H1 (cell line): ENCODE data around the gene MCM9. TPM values are rescaled to one million over a fixed set of nuclear protein-coding genes. Genes with fewer than 3 reads are reported as not detected.

Experiments
- CTCF ChIA-PET: fragments of 300-600 bp; sonication (Branson Sonifier 250); formaldehyde crosslinking; loops from one replicate; lab custom pipeline; 2021; ENCODE audit not compliant: partially characterized antibody; lab: Charles Lee
- POLR2A ChIA-PET: fragments of 300-600 bp; sonication (Branson Sonifier 250); formaldehyde crosslinking; loops from one replicate; lab custom pipeline; 2021; ENCODE audit warnings: inconsistent platforms; ENCODE audit not compliant: partially characterized antibody; lab: Charles Lee
- DNase-seq, 2 experiments: peaks; one replicate each; pipeline versions ENCODE4 v3.0.0 to v3.0.0-alpha.2; 2010 to 2022; ENCODE audit warnings: low spot score in 2 of 2, low read depth in 1 of 2, mixed read lengths in 1 of 2
- FAIRE-seq: peaks from 2 replicates; lab custom pipeline; 2011; peaks lifted over from hg19 to GRCh38; lab: Jason Lieb, UNC
- H2AFZ ChIP-seq: 2 replicates; pipeline ENCODE4 v1.8.1; 2012; ENCODE audit warnings: low read length, inconsistent platforms
- H2AK5ac ChIP-seq: 2 replicates; pipeline ENCODE4 v1.6.1; 2013; ENCODE audit warnings: low read depth, low read length
- H2BK120ac ChIP-seq: replicated peaks from 2 replicates; pipeline ENCODE3; 2013; ENCODE audit warnings: low read depth, low read length, inconsistent platforms
- H2BK12ac ChIP-seq: 2 replicates; pipeline ENCODE4 v1.6.1; 2013; ENCODE audit warnings: low read depth, low read length
- H2BK15ac ChIP-seq: 2 replicates; pipeline ENCODE4 v1.6.1; 2013; ENCODE audit warnings: low read length
- H2BK20ac ChIP-seq: 2 replicates; pipeline ENCODE4 v1.6.1; 2013; ENCODE audit warnings: low read length
- H2BK5ac ChIP-seq: 2 replicates; pipeline ENCODE4 v1.6.1; 2013; ENCODE audit warnings: low read depth, low read length
- H3K14ac ChIP-seq: 2 replicates; pipeline ENCODE4 v1.6.1; 2013; ENCODE audit warnings: inconsistent platforms; ENCODE audit not compliant: insufficient read length
- H3K18ac ChIP-seq: 2 replicates; pipeline ENCODE4 v1.6.1; 2013; ENCODE audit warnings: low read length; ENCODE audit errors: extremely low read depth
- H3K23ac ChIP-seq: 2 replicates; pipeline ENCODE4 v1.6.1; 2013; ENCODE audit warnings: inconsistent platforms; ENCODE audit not compliant: insufficient read length
- H3K23me2 ChIP-seq: 2 replicates; pipeline ENCODE4 v1.6.1; 2013; ENCODE audit warnings: low read depth, low read length
- H3K27ac ChIP-seq: 2 replicates; pipeline ENCODE4 v1.6.1; 2011; ENCODE audit warnings: low read depth, low read length, inconsistent platforms
- H3K27me3 ChIP-seq, 4 experiments: replicated peaks in 1 of 4; 1 replicate in 1 of 4; 2 replicates in 3 of 4; pipeline versions ENCODE4 v1.6.1 to v1.8.1; 2011 to 2013; ENCODE audit warnings: low read length in 3 of 4, mild to moderate bottlenecking in 3 of 4, inconsistent platforms in 2 of 4, mixed read lengths in 2 of 4, moderate library complexity in 1 of 4; ENCODE audit not compliant: control insufficient read depth in 3 of 4, insufficient read depth in 3 of 4; ENCODE audit errors: extremely low read depth in 1 of 4
- H3K36me3 ChIP-seq, 4 experiments: 2 replicates each; pipeline versions ENCODE4 v1.6.1 to v1.8.1; 2011 to 2013; ENCODE audit warnings: mild to moderate bottlenecking in 4 of 4, low read length in 3 of 4, moderate library complexity in 2 of 4, control low read depth in 1 of 4, inconsistent platforms in 1 of 4; ENCODE audit not compliant: insufficient read depth in 4 of 4, control insufficient read depth in 2 of 4
- H3K4ac ChIP-seq: replicated peaks from 2 replicates; pipeline ENCODE3; 2013; ENCODE audit warnings: low read length, low read depth, mixed read lengths, inconsistent platforms; ENCODE audit not compliant: insufficient read length
- H3K4me1 ChIP-seq, 4 experiments: replicated peaks in 1 of 4; 1 replicate in 1 of 4; 2 replicates in 3 of 4; pipeline versions ENCODE4 v1.6.1 to v1.8.1; 2011 to 2013; ENCODE audit warnings: low read length in 3 of 4, inconsistent platforms in 2 of 4, mixed read lengths in 1 of 4; ENCODE audit not compliant: insufficient read depth in 4 of 4, control insufficient read depth in 3 of 4
- H3K4me2 ChIP-seq, 2 experiments: 2 replicates each; pipeline versions ENCODE4 v1.6.1 to v1.8.1; 2011 to 2013; ENCODE audit warnings: low read depth in 2 of 2, low read length in 2 of 2, control low read depth in 1 of 2, inconsistent platforms in 1 of 2, mild to moderate bottlenecking in 1 of 2; ENCODE audit not compliant: insufficient read depth in 1 of 2
- H3K4me3 ChIP-seq, 4 experiments: fragments of 200-600, 300-600 bp in 1 of 4; sonication (generic), shearing (Covaris generic), sonication (Bioruptor Twin) in 1 of 4; 2 replicates each; pipeline versions ENCODE4 v1.5.1 to v1.8.1; 2011 to 2016; ENCODE audit warnings: low read length in 4 of 4, low read depth in 3 of 4, control low read depth in 2 of 4, inconsistent platforms in 2 of 4, mild to moderate bottlenecking in 2 of 4, mixed read lengths in 1 of 4, moderate library complexity in 1 of 4; ENCODE audit not compliant: insufficient read depth in 2 of 4; ENCODE audit errors: extremely low read depth in 1 of 4
- H3K56ac ChIP-seq: replicated peaks from 2 replicates; pipeline ENCODE3; 2013; ENCODE audit warnings: low read depth, mild to moderate bottlenecking, mixed read lengths, low read length, inconsistent platforms; ENCODE audit not compliant: insufficient read length
- H3K79me1 ChIP-seq: 2 replicates; pipeline ENCODE4 v1.6.1; 2013; ENCODE audit warnings: low read depth, low read length, control low read depth
- H3K79me2 ChIP-seq, 2 experiments: 2 replicates each; pipeline versions ENCODE4 v1.6.1 to v1.8.1; 2012 to 2013; ENCODE audit warnings: low read length in 2 of 2, mild to moderate bottlenecking in 2 of 2, inconsistent platforms in 1 of 2; ENCODE audit not compliant: insufficient read depth in 2 of 2, control insufficient read depth in 1 of 2
- H3K9ac ChIP-seq, 4 experiments: replicated peaks in 1 of 4; 1 replicate in 1 of 4; 2 replicates in 3 of 4; pipeline versions ENCODE4 v1.6.1 to v1.8.1; 2011 to 2013; ENCODE audit warnings: low read depth in 3 of 4, low read length in 3 of 4, control low read depth in 2 of 4, mild to moderate bottlenecking in 2 of 4, moderate library complexity in 2 of 4, inconsistent platforms in 1 of 4; ENCODE audit errors: extremely low read depth in 1 of 4
- H3K9me3 ChIP-seq, 2 experiments: 2 replicates each; pipeline versions ENCODE4 v1.6.1 to v1.8.1; 2012 to 2013; ENCODE audit warnings: mild to moderate bottlenecking in 2 of 2, moderate library complexity in 2 of 2, control low read depth in 1 of 2, inconsistent platforms in 1 of 2, low read depth in 1 of 2, low read length in 1 of 2, mixed read lengths in 1 of 2; ENCODE audit not compliant: insufficient read depth in 2 of 2
- H4K20me1 ChIP-seq, 2 experiments: replicated peaks in 1 of 2; 2 replicates each; pipeline versions ENCODE3 to v1.8.1; 2011 to 2013; ENCODE audit warnings: inconsistent platforms in 2 of 2, low read length in 2 of 2, mild to moderate bottlenecking in 1 of 2; ENCODE audit not compliant: insufficient read depth in 2 of 2, control insufficient read depth in 1 of 2
- H4K5ac ChIP-seq: 2 replicates; pipeline ENCODE4 v1.6.1; 2013; ENCODE audit warnings: low read length, low read depth, mixed read lengths, inconsistent platforms; ENCODE audit not compliant: insufficient read length
- H4K8ac ChIP-seq: 2 replicates; pipeline ENCODE4 v1.8.0; 2013; ENCODE audit warnings: mild to moderate bottlenecking, moderate library complexity, low read length, inconsistent platforms; ENCODE audit not compliant: insufficient read depth; ENCODE audit errors: extremely low read depth
- H4K91ac ChIP-seq: replicated peaks from 2 replicates; pipeline ENCODE3; 2013; ENCODE audit warnings: low read length, mixed read lengths, inconsistent platforms; ENCODE audit not compliant: insufficient read length
- ATF2 ChIP-seq: IDR thresholded peaks from 2 replicates; pipeline ENCODE4 v1.6.1; 2012; ENCODE audit warnings: low read length, inconsistent platforms
- BACH1 ChIP-seq: IDR thresholded peaks from 2 replicates; pipeline ENCODE4 v1.6.1; 2012; ENCODE audit warnings: low read length, improper control_type of control experiment
- JUN ChIP-seq: IDR thresholded peaks from 2 replicates; pipeline ENCODE4 v1.6.1; 2011; ENCODE audit warnings: low read depth, mild to moderate bottlenecking, improper control_type of control experiment, low read length
- KDM4A ChIP-seq: IDR thresholded peaks from one replicate; pipeline ENCODE4 v1.7.1; 2012; ENCODE audit warnings: low read depth, mild to moderate bottlenecking, moderate library complexity, low read length, inconsistent platforms; ENCODE audit not compliant: severe bottlenecking
- KDM5A ChIP-seq: fragments of 200-600 bp; IDR thresholded peaks from 2 replicates; pipeline ENCODE4 v1.7.1; 2012; ENCODE audit warnings: mild to moderate bottlenecking, low read length, inconsistent platforms, mixed read lengths
- NANOG ChIP-seq: IDR thresholded peaks from 2 replicates; pipeline ENCODE4 v1.6.1; 2011; ENCODE audit warnings: low read length, low read depth, mild to moderate bottlenecking, inconsistent platforms; ENCODE audit not compliant: insufficient read depth, poor library complexity, severe bottlenecking
- POU5F1 ChIP-seq: IDR thresholded peaks from 2 replicates; pipeline ENCODE4 v1.6.1; 2011; ENCODE audit warnings: low read depth, mild to moderate bottlenecking, low read length, moderate library complexity
- RNF2 ChIP-seq: fragments of 200-900, 300-1000 bp; sonication (generic); IDR thresholded peaks from 2 replicates; pipeline ENCODE4 v1.7.1; 2016; ENCODE audit warnings: borderline replicate concordance, low read depth, mild to moderate bottlenecking, antibody characterized with exemption, low read length; ENCODE audit not compliant: poor library complexity, severe bottlenecking; ENCODE audit errors: missing control alignments
- SP4 ChIP-seq: IDR thresholded peaks from 2 replicates; pipeline ENCODE4 v1.6.1; 2012; ENCODE audit warnings: low read length, inconsistent platforms
- TCF12 ChIP-seq: IDR thresholded peaks from 2 replicates; pipeline ENCODE4 v1.6.1; 2011; ENCODE audit warnings: low read depth, mild to moderate bottlenecking, low read length
- WGBS, 2 experiments: shearing (Covaris generic) in 1 of 2; methylation state at CpG; one replicate each; pipeline versions ENCODE4 v1.1.6 to v1.1.7; 2013 to 2015; ENCODE audit warnings: low lambda C conversion rate in 2 of 2, mixed read lengths in 2 of 2, inconsistent platforms in 1 of 2, low coverage in 1 of 2, missing lambda C conversion rate in 1 of 2; ENCODE audit not compliant: insufficient replicate concordance in 2 of 2, insufficient coverage in 1 of 2, insufficient read length in 1 of 2; ENCODE audit errors: extremely low coverage in 1 of 2, missing lambda C conversion rate in 1 of 2; 5-methylcytosine and 5-hydroxymethylcytosine counted together
- polyA plus RNA-seq, 7 experiments: library from polyadenylated mRNA; depleted of rRNA in 3 of 7; stranded (reverse) in 5 of 7; unstranded in 2 of 7; fragments of >200 nt in 5 of 7; fragments of 200-250 nt in 2 of 7; gene quantifications; 1 replicate in 5 of 7; 2 replicates in 1 of 7; 4 replicates in 1 of 7; pipeline versions ENCODE4 v1.2.1 to v1.2.3, GENCODE V29; 2011 to 2013; ENCODE audit warnings: missing spikeins in 2 of 7, mixed read lengths in 2 of 7
- total RNA-seq: library from RNA; stranded (reverse); fragmentation: NEBNext Ultra II Directional; extraction: Animal tissue kit (Norgen Biotek cat#: 25700); gene quantifications from 2 replicates; pipeline ENCODE4 v1.2.1, GENCODE V29; 2021

MCM9 gene
- total and polyA plus RNA-seq, 2 of the 8 experiments (the other 6 are each of a cell fraction or from before 2014, with no cell fraction given): 3.7 to 11.4 TPM

GRCh38 chr6:118786596-118787453 lies 148.1 kb downstream of the MCM9 start:
- Histone ChIP-seq H3K9me3 (no peaks in the 10 kb centered on the region), H3K27me3 (no peaks in the 10 kb centered on the region), H4K8ac (no peak overlapping the region), H3K79me2 (no peaks in the 10 kb centered on the region), H3K56ac (no peak overlapping the region), H3K18ac (no peak overlapping the region), H2BK12ac (no peak overlapping the region), H3K14ac (no peak overlapping the region), H3K23ac (no peak overlapping the region), H3K9ac (no peak overlapping the region), H2BK120ac (no peak overlapping the region), H3K4ac (no peak overlapping the region), H3K79me1 (no peaks in the 10 kb centered on the region), H3K27ac (no peak overlapping the region), H4K5ac (no peak overlapping the region), H4K91ac (no peak overlapping the region), H3K4me2 (no peak overlapping the region), H2AK5ac (no peak overlapping the region), H3K4me3 (no peak overlapping the region), H2BK5ac (no peak overlapping the region), H2BK20ac (no peak overlapping the region), H3K4me1 (peaks cover 0 to 5% (median 0%) of the 10 kb centered on the region in 4 experiments; a peak in 3 of 7 replicates), H2BK15ac (no peak overlapping the region), H2AFZ (no peak overlapping the region), H3K36me3 (no peaks in the 10 kb centered on the region), H4K20me1 (no peaks in the 10 kb centered on the region), H3K23me2 (no peaks in the 10 kb centered on the region)
- WGBS, 2 experiments: 89% methylated on average over 8 of the region's 8 CpGs; no CpG with 5 or more reads in 1 of the 2 experiments
- FAIRE-seq (no peak), DNase-seq (no peak)
- ChIA-PET CTCF (interaction anchor here (0.8 to 4.6 kb wide), 4 partner anchors 10 to 94 kb away, joined by 3 to 23 read pairs (median 14); no protein-coding TSS in a partner anchor), POLR2A (interaction anchor here (1.8 kb wide), 1 partner anchor 9 kb away, joined by 5 read pairs; no protein-coding TSS in a partner anchor)
- TF ChIP-seq JUN (no peak), KDM5A (no peak), RNF2 (no peak), BACH1 (no peak), KDM4A (no peak), ATF2 (no peak), SP4 (no peak), TCF12 (no peak), POU5F1 (no peak), NANOG (no peak)
